KMS-11 (cell line): ENCODE data around the gene NR4A1.

ENCODE experiments used
- H2AFZ ChIP-seq: fragments of 200-600 bp; sonication (generic); 2 replicates; pipeline ENCODE4 v1.6.1; 2016; ENCODE audit warnings: antibody characterized with exemption, mixed run types, low read depth
- H3K27ac ChIP-seq: fragments of 200-600 bp; sonication (generic); 2 replicates; pipeline ENCODE4 v1.6.1; 2016; ENCODE audit warnings: mild to moderate bottlenecking, mixed run types
- H3K27me3 ChIP-seq: fragments of 200-600 bp; sonication (generic); 2 replicates; pipeline ENCODE4 v1.6.1; 2017; ENCODE audit warnings: mild to moderate bottlenecking, low read depth, mixed run types, moderate library complexity; ENCODE audit not compliant: insufficient read depth
- H3K36me3 ChIP-seq: fragments of 200-600 bp; sonication (generic); 2 replicates; pipeline ENCODE4 v1.6.1; 2017; ENCODE audit warnings: mild to moderate bottlenecking, mixed run types; ENCODE audit not compliant: insufficient read depth
- H3K4me1 ChIP-seq: fragments of 200-600 bp; sonication (generic); 2 replicates; pipeline ENCODE4 v1.6.1; 2016; ENCODE audit warnings: mild to moderate bottlenecking, low read depth, mixed run types; ENCODE audit not compliant: poor library complexity, severe bottlenecking
- H3K4me2 ChIP-seq: fragments of 200-600 bp; sonication (generic); 2 replicates; pipeline ENCODE4 v1.7.0; 2016; ENCODE audit warnings: mild to moderate bottlenecking, mixed run types
- H3K4me3 ChIP-seq: fragments of 200-600 bp; sonication (generic); IDR thresholded peaks from 2 replicates; pipeline ENCODE4 v1.6.1; 2017; ENCODE audit warnings: low read depth, low read length, mixed read lengths; ENCODE audit not compliant: insufficient read depth
- H3K79me2 ChIP-seq: fragments of 200-600 bp; sonication (generic); 2 replicates; pipeline ENCODE4 v1.6.1; 2016; ENCODE audit warnings: low read depth, mixed run types; ENCODE audit not compliant: insufficient read depth
- H3K9ac ChIP-seq: fragments of 200-600 bp; sonication (generic); 2 replicates; pipeline ENCODE4 v1.6.1; 2016; ENCODE audit warnings: mild to moderate bottlenecking, mixed run types
- H4K20me1 ChIP-seq: fragments of 200-600 bp; sonication (generic); 2 replicates; pipeline ENCODE4 v1.6.1; 2016; ENCODE audit warnings: mild to moderate bottlenecking, mixed run types; ENCODE audit not compliant: insufficient read depth
- TF ChIP-seq, protein P1 (sequence below): fragments of 200-600 bp; sonication (generic); conservative IDR thresholded peaks from 2 replicates; pipeline ENCODE4 v1.6.1; 2017; ENCODE audit warnings: low read depth, mild to moderate bottlenecking, antibody characterized with exemption, low read length, moderate library complexity, mixed read lengths

The NR4A1 gene

GRCh38 chr12:52046859-52047258 is 4.4 kb upstream of the NR4A1 start:
- Histone ChIP-seq H3K27me3 (no peaks in the 10 kb centered on the region), H3K4me1 (peaks cover 24% of the 10 kb centered on the region), H3K27ac (no peak overlapping the region), H3K9ac (no peak overlapping the region), H3K4me2 (no peak overlapping the region), H3K79me2 (no peaks in the 10 kb centered on the region), H3K36me3 (no peaks in the 10 kb centered on the region), H2AFZ (no peak overlapping the region), H3K4me3 (no peak overlapping the region), H4K20me1 (no peaks in the 10 kb centered on the region)
- TF ChIP-seq, protein P1, sequence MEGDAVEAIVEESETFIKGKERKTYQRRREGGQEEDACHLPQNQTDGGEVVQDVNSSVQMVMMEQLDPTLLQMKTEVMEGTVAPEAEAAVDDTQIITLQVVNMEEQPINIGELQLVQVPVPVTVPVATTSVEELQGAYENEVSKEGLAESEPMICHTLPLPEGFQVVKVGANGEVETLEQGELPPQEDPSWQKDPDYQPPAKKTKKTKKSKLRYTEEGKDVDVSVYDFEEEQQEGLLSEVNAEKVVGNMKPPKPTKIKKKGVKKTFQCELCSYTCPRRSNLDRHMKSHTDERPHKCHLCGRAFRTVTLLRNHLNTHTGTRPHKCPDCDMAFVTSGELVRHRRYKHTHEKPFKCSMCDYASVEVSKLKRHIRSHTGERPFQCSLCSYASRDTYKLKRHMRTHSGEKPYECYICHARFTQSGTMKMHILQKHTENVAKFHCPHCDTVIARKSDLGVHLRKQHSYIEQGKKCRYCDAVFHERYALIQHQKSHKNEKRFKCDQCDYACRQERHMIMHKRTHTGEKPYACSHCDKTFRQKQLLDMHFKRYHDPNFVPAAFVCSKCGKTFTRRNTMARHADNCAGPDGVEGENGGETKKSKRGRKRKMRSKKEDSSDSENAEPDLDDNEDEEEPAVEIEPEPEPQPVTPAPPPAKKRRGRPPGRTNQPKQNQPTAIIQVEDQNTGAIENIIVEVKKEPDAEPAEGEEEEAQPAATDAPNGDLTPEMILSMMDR = no peak

DNA sequence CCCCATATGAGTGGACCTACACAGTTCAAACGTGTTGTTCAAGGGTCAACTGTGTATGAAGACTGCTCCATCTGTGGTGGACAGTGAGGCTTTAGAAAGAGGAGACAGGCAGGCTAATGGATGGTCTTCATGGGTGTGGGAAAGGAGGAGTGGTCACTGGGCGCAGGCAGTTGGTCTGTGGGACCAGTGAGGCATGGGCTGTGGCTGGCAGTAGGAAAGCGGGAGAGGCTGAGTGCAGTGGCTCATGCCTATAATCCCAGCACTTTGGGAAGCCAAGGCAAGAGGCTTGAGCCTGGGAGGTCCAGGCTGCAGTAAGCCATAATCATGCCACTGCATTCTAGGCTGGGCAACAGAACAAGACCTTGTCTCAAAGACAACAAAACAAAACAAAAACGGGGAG is 2.0 kb upstream of the NR4A1 start:
- Histone ChIP-seq H4K20me1 (no peaks in the 10 kb centered on the region), H3K4me1 (peaks cover 25% of the 10 kb centered on the region), H3K4me2 (peak overlapping the region; percentile 86; the same call in 1 of the 2 replicates), H3K9ac (no peak overlapping the region), H3K36me3 (no peaks in the 10 kb centered on the region), H2AFZ (no peak overlapping the region), H3K27me3 (no peaks in the 10 kb centered on the region), H3K4me3 (no peak overlapping the region), H3K79me2 (no peaks in the 10 kb centered on the region), H3K27ac (no peak overlapping the region)
- TF ChIP-seq, protein P1 = no peak

GRCh38 chr12:52049688-52050087 is 1.6 kb upstream of the NR4A1 start:
- H4K20me1 ChIP-seq = no peaks in the 10 kb centered on the region
- H3K4me3 ChIP-seq = no peak overlapping the region
- H3K4me2 ChIP-seq = peak overlapping the region; percentile 86; the same call in 1 of the 2 replicates
- H3K4me1 ChIP-seq = peaks cover 25% of the 10 kb centered on the region
- TF ChIP-seq, protein P1 = no peak
- no peaks in the 10 kb centered on the region for H3K36me3 ChIP-seq
- H3K79me2 ChIP-seq = no peaks in the 10 kb centered on the region
- no peak overlapping the region for H3K27ac ChIP-seq
- peak overlapping the region; percentile 98; the same call in 1 of the 2 replicates for H3K9ac ChIP-seq
- H3K27me3 ChIP-seq = no peaks in the 10 kb centered on the region
- no peak overlapping the region for H2AFZ ChIP-seq

DNA sequence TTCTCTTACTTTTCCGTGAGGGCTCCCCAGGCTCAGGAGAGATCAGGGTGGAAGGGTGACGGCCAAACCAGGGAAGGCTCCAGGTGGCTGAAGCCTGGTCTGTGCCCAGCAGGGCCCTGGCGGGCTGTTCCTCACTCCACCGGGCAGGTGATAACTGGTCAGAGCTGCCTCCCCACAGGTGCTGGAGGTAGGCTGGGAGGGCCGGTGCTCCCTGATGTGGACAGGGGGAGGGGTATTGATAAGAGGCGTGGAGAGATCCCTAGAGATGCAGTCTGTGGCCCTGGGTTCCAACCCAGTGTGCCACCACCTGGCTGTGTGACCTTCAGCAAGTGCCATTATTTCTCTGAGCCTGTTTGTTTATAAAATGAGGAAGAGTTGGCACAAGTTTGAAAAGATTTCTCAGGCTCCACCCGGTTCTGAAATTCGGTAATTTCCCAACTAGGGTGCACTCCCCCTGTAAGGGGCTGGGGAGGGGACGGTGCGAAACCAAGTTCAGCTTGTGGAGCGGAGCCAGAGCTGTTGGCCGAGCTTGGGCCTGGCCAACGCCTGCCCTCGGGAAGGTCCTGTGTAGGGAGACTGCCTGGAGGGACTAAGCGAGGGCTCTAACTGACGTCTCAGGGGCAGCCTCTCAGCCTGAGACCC is 1.0 kb upstream of the NR4A1 start:
- peak overlapping the region; percentile 94 for H2AFZ ChIP-seq
- H3K4me3 ChIP-seq = no peak overlapping the region
- peaks cover 25% of the 10 kb centered on the region for H3K4me1 ChIP-seq
- TF ChIP-seq, protein P1 = no peak
- no peaks in the 10 kb centered on the region for H3K27me3 ChIP-seq
- peak overlapping the region; percentile 86 for H3K4me2 ChIP-seq
- no peaks in the 10 kb centered on the region for H4K20me1 ChIP-seq
- H3K27ac ChIP-seq = peak overlapping the region; percentile 70
- no peaks in the 10 kb centered on the region for H3K79me2 ChIP-seq
- H3K36me3 ChIP-seq = no peaks in the 10 kb centered on the region
- peak overlapping the region; percentile 98 for H3K9ac ChIP-seq
